Prostate gland (tissue), 2 donors: ENCODE results near the gene CCDC154. TPM values are rescaled to one million over a fixed set of nuclear protein-coding genes. Genes with fewer than 3 reads are reported as not detected.

Source experiments
- DNase-seq: peaks from one replicate; pipeline ENCODE4 v3.0.0-alpha.2; 2019; ENCODE audit warnings: low spot score
- H3K27ac ChIP-seq, 2 donors: fragments of 200-600 bp; sonication (generic); 2 replicates each; pipeline ENCODE4 v1.5.1; 2017 to 2019
- H3K27me3 ChIP-seq: fragments of 200-600 bp; sonication (generic); replicated peaks from 2 replicates; pipeline ENCODE4 v1.5.1; 2019; ENCODE audit not compliant: insufficient read depth
- H3K36me3 ChIP-seq, 2 donors: fragments of 200-600 bp; sonication (generic); 1 replicate in 1 of 2; 2 replicates in 1 of 2; pipeline versions ENCODE4 v1.5.1 to v1.8.1; 2017 to 2019
- H3K4me1 ChIP-seq: fragments of 200-600 bp; sonication (generic); replicated peaks from 2 replicates; pipeline ENCODE4 v1.5.1; 2019
- H3K4me3 ChIP-seq, 2 donors: fragments of 200-600 bp; sonication (generic); 2 replicates each; pipeline ENCODE4 v1.5.1; 2017 to 2019
- H3K9me3 ChIP-seq: fragments of 200-600 bp; sonication (generic); 2 replicates; pipeline ENCODE4 v1.5.1; 2017
- POLR2A ChIP-seq: fragments of 450-650 bp; IDR thresholded peaks from one replicate; pipeline ENCODE4 v1.6.1; 2016; ENCODE audit warnings: antibody characterized with exemption, mild to moderate bottlenecking
- POLR2AphosphoS5 ChIP-seq: sonication (generic); formaldehyde crosslinking; IDR thresholded peaks from one replicate; pipeline ENCODE4 v1.6.1; 2017; ENCODE audit warnings: antibody characterized with exemption
- WGBS: methylation state at CpG from one replicate; pipeline ENCODE4 v1.1.5; 2018; 5-methylcytosine and 5-hydroxymethylcytosine counted together
- intact Hi-C: fragments of 100-400 bp; cut with DNase I; formaldehyde crosslinking; loops from one replicate; pipeline ENCODE4 v1.14.2; 2022
- total RNA-seq, 2 donors: library from RNA; depleted of rRNA; stranded (reverse); fragments of >200 nt; gene quantifications; one replicate each; pipeline ENCODE4 v1.1.0, GENCODE V29; 2016
- TF ChIP-seq, protein P1 (sequence below), 4 experiments: fragments of 200-600 bp in 2 of 4; fragments of 450-650 bp in 2 of 4; sonication (generic) in 2 of 4; IDR thresholded peaks; 1 replicate in 3 of 4; 2 replicates in 1 of 4; pipeline ENCODE4 v1.5.1; 2016 to 2019; ENCODE audit warnings: antibody characterized with exemption in 4 of 4, mild to moderate bottlenecking in 2 of 4, moderate library complexity in 2 of 4

CCDC154 gene
- total RNA-seq, 2 donors from 2014 or later = 5.7 TPM; not detected in 1

DNA sequence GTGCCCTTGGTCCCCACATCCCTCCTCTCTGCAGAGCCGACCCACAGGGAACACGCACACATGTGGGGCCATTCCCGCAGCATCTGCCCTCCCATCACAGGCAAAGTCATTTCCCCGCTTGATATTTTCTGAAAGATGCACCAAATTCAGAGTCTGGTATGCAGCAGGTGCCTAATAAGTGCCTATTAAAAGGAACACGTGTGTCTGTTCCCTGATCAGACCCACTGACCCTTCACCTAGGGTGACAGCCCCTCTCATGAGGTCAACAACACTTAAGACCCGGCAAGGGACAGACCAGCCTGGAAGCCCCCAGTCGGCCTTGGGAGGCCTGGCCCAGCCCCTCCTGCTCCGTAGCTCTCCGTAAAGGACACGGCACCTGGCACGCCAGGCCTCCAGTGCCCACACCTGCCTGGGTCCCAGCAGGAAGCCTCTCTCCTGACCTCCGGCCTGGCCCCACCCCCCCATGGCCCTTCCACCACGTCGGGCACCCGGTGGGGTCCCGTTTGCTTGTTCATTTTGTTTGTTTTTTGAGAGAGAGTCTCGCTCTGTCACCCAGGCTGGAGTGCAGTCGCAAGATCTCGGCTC, 49.9 kb downstream of the CCDC154 start:
- Histone ChIP-seq H3K36me3 (peaks cover 2 to 31% of the 10 kb centered on the region in 2 donors), H3K4me3 (no peak overlapping the region), H3K27ac (no peak overlapping the region), H3K4me1 (no peaks in the 10 kb centered on the region), H3K27me3 (no peaks in the 10 kb centered on the region), H3K9me3 (no peaks in the 10 kb centered on the region)
- TF ChIP-seq, protein P1, sequence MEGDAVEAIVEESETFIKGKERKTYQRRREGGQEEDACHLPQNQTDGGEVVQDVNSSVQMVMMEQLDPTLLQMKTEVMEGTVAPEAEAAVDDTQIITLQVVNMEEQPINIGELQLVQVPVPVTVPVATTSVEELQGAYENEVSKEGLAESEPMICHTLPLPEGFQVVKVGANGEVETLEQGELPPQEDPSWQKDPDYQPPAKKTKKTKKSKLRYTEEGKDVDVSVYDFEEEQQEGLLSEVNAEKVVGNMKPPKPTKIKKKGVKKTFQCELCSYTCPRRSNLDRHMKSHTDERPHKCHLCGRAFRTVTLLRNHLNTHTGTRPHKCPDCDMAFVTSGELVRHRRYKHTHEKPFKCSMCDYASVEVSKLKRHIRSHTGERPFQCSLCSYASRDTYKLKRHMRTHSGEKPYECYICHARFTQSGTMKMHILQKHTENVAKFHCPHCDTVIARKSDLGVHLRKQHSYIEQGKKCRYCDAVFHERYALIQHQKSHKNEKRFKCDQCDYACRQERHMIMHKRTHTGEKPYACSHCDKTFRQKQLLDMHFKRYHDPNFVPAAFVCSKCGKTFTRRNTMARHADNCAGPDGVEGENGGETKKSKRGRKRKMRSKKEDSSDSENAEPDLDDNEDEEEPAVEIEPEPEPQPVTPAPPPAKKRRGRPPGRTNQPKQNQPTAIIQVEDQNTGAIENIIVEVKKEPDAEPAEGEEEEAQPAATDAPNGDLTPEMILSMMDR (IDR thresholded peaks at IDR 0.05) = no peak
- no peak for TF ChIP-seq POLR2A
- TF ChIP-seq POLR2AphosphoS5 = no peak
- DNase-seq = no peak
- intact Hi-C loops = no loop called here
- 88% methylated on average over 18 of the region's 19 CpGs for WGBS

- Histone ChIP-seq H3K4me3 (no peak overlapping the region), H3K36me3 (peaks cover 3 to 23% of the 10 kb centered on the region in 2 donors), H3K27ac (no peak overlapping the region), H3K9me3 (no peaks in the 10 kb centered on the region), H3K27me3 (no peaks in the 10 kb centered on the region), H3K4me1 (no peaks in the 10 kb centered on the region)
- no peak for TF ChIP-seq POLR2A
- TF ChIP-seq POLR2AphosphoS5 = no peak
- TF ChIP-seq, protein P1 (IDR thresholded peaks at IDR 0.05) = no peak
- 94% methylated on average over 20 of the region's 21 CpGs for WGBS
- no peak for DNase-seq
- intact Hi-C loops = no loop called here
Observed at GRCh38 chr16:1393613-1394176, 50.7 kb downstream of the CCDC154 start.

DNA sequence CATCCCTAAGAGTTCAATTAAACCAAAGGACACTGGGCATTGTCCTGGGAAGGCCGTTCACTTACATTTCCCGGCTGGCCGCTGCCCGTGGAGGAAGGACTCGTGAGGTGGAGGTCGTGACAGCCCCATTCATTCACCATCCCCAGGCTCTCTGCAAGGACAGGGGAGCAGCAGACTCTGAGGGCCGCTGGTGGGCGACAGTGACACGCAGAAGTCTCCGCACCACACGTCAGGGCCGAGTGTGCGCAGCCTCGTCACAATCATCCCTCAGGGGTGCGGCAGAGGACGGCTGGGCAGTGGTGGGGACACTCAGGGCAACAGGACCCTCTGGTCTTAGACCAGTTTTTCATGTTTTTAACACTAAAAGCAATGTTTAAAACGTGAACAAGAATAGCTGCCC, 51.5 kb downstream of the CCDC154 start:
- peaks cover 3 to 22% of the 10 kb centered on the region in 2 donors for H3K36me3 ChIP-seq
- TF ChIP-seq, protein P1 (IDR thresholded peaks at IDR 0.05) = no peak
- TF ChIP-seq POLR2A (no peak), POLR2AphosphoS5 (no peak)
- intact Hi-C loops = no loop called here
- no peak overlapping the region for H3K27ac ChIP-seq
- WGBS = 93% methylated on average over 17 of the region's 17 CpGs
- DNase-seq = no peak
- H3K4me3 ChIP-seq = no peak overlapping the region
- no peaks in the 10 kb centered on the region for H3K4me1 ChIP-seq
- no peaks in the 10 kb centered on the region for H3K27me3 ChIP-seq
- H3K9me3 ChIP-seq = no peaks in the 10 kb centered on the region

- 81% methylated on average over 28 of the region's 28 CpGs for WGBS
- Histone ChIP-seq H3K27me3 (no peaks in the 10 kb centered on the region), H3K9me3 (no peaks in the 10 kb centered on the region), H3K4me1 (no peaks in the 10 kb centered on the region), H3K27ac (no peak overlapping the region), H3K4me3 (no peak overlapping the region), H3K36me3 (peaks cover 3 to 22% of the 10 kb centered on the region in 2 donors)
- no peak for TF ChIP-seq POLR2A
- TF ChIP-seq, protein P1 (IDR thresholded peaks at IDR 0.05) = no peak
- TF ChIP-seq POLR2AphosphoS5 = no peak
- DNase-seq = no peak
- intact Hi-C loops = no loop called here
Observed at GRCh38 chr16:1390239-1390779, 54.0 kb downstream of the CCDC154 start.

DNA sequence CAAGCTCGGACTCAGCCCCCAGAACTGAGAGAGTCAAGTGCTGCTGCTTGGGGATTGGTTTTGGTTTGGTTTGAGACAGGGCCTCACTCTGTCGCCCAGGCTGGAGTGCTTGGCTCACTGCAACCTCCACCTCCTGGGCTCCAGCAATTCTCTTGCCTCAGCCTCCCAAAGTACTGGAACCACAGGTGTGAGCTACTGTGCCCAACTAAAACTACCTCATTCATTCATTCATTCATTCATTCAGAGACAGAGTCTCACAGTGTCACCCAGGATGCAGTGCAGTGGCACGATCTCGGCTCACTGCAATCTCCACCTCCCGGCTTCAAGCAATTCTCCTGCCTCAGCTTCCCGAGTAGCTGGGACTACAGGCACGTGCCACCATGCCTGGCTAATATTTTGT, 54.6 kb downstream of the CCDC154 start:
- Histone ChIP-seq H3K27me3 (no peaks in the 10 kb centered on the region), H3K9me3 (no peaks in the 10 kb centered on the region), H3K36me3 (peaks cover 3 to 22% of the 10 kb centered on the region in 2 donors), H3K4me3 (no peak overlapping the region), H3K27ac (no peak overlapping the region), H3K4me1 (no peaks in the 10 kb centered on the region)
- intact Hi-C loops = no loop called here
- WGBS = 93% methylated on average over 7 of the region's 7 CpGs
- DNase-seq = no peak
- TF ChIP-seq, protein P1 (IDR thresholded peaks at IDR 0.05) = no peak
- TF ChIP-seq POLR2A (no peak), POLR2AphosphoS5 (no peak)
